ENCODE measurements around the gene TM4SF20.

GRCh38 chr2:227320305-227321094 is 58.6 kb downstream of the TM4SF20 start:
- TF ChIP-seq CTCF (IDR thresholded peaks at IDR 0.05; ENCODE audit: low read length) (no peak), EZH2 (IDR thresholded peaks at IDR 0.05; ENCODE audit: borderline replicate concordance, low read length) (no peak)
